ENCODE results near the gene C16orf90. TPM values are rescaled to one million over a fixed set of nuclear protein-coding genes. Genes with fewer than 3 reads are reported as not detected.

C16orf90 gene
- total RNA-seq, 1 experiment from 2014 or later: not detected

GRCh38 chr16:3494386-3494973, 809 bp downstream of the C16orf90 start:
- POLR2A ChIA-PET (ENCODE audit: unreplicated experiment): no interaction called here
- Histone ChIP-seq H3K36me3 (ENCODE audit: low read depth, low read length) (no peaks in the 10 kb centered on the region), H3K27ac (ENCODE audit: low read length) (no peak overlapping the region), H3K4me3 (ENCODE audit: low read length) (no peak overlapping the region), H3K4me1 (ENCODE audit: insufficient read depth, low read length) (no peaks in the 10 kb centered on the region), H4K20me1 (ENCODE audit: low read length) (no peaks in the 10 kb centered on the region), H3K79me2 (ENCODE audit: low read length) (no peaks in the 10 kb centered on the region), H3K4me2 (ENCODE audit: low read length) (no peak overlapping the region), H3K9me2 (replicated peaks; ENCODE audit: low read length) (no peaks in the 10 kb centered on the region), H3F3A (ENCODE audit: low read length, unreplicated experiment) (no peaks in the 10 kb centered on the region), H3K9me3 (ENCODE audit: low read length) (no peaks in the 10 kb centered on the region), H3K9ac (ENCODE audit: low read length) (no peak overlapping the region), H2AFZ (ENCODE audit: low read length) (no peak overlapping the region), H3K27me3 (ENCODE audit: low read length) (no peaks in the 10 kb centered on the region)
- CTCF ChIA-PET: no interaction called here
- TF ChIP-seq EZH2phosphoT487 (IDR thresholded peaks at IDR 0.05; ENCODE audit: borderline replicate concordance, low read length) (no peak), CTCF (conservative IDR thresholded peaks at IDR 0.05; ENCODE audit: low read depth, low read length) (no peak), EZH2 (IDR thresholded peaks at IDR 0.05; ENCODE audit: low read length, unreplicated experiment) (no peak)
- intact Hi-C loops (cut with micrococcal nuclease): no loop called here
- BruUV-seq (replicated peaks): no TSS peak
- no peak for DNase-seq
- ATAC-seq: no peak

DNA sequence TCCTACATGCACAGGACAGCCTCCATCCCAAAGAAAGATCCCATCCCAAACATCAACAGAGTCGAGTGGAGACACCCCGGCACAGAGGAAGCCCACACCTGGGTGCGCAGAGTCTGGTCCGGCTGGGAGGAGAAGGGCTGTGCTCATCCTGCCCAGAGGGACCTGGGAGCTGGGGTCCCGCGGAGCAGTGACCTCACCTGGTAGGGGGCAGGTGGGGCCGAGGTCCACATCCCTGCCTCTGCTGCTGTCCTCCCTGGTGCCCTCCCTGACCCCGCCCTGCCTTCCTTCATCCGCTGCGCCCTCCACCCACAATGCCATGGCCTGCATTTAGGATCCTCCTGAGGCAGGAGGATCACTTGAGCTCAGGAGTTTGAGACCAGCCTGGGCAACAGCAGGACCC, 2.9 kb downstream of the C16orf90 start:
- Histone ChIP-seq H4K20me1 (ENCODE audit: low read length) (no peaks in the 10 kb centered on the region), H3K27me3 (ENCODE audit: low read length) (no peaks in the 10 kb centered on the region), H3K27ac (ENCODE audit: low read length) (no peak overlapping the region), H3F3A (ENCODE audit: low read length, unreplicated experiment) (no peaks in the 10 kb centered on the region), H3K9ac (ENCODE audit: low read length) (no peak overlapping the region), H3K4me2 (ENCODE audit: low read length) (no peak overlapping the region), H3K79me2 (ENCODE audit: low read length) (no peaks in the 10 kb centered on the region), H3K4me3 (ENCODE audit: low read length) (no peak overlapping the region), H3K9me2 (replicated peaks; ENCODE audit: low read length) (no peaks in the 10 kb centered on the region), H3K36me3 (ENCODE audit: low read depth, low read length) (no peaks in the 10 kb centered on the region), H3K9me3 (ENCODE audit: low read length) (no peaks in the 10 kb centered on the region), H3K4me1 (ENCODE audit: insufficient read depth, low read length) (no peaks in the 10 kb centered on the region), H2AFZ (ENCODE audit: low read length) (no peak overlapping the region)
- no peak for DNase-seq
- TF ChIP-seq CTCF (conservative IDR thresholded peaks at IDR 0.05; ENCODE audit: low read depth, low read length): no peak
- no peak for TF ChIP-seq EZH2 (IDR thresholded peaks at IDR 0.05; ENCODE audit: low read length, unreplicated experiment)
- no peak for TF ChIP-seq EZH2phosphoT487 (IDR thresholded peaks at IDR 0.05; ENCODE audit: borderline replicate concordance, low read length)
- ChIA-PET POLR2A (ENCODE audit: unreplicated experiment) (no interaction called here), CTCF (no interaction called here)
- no peak for ATAC-seq
- BruUV-seq (replicated peaks): no TSS peak
- intact Hi-C loops (cut with micrococcal nuclease): no loop called here

GRCh38 chr16:3490911-3491629, 4.2 kb downstream of the C16orf90 start:
- Histone ChIP-seq H3K4me1 (ENCODE audit: insufficient read depth, low read length) (no peaks in the 10 kb centered on the region), H3K36me3 (ENCODE audit: low read depth, low read length) (no peaks in the 10 kb centered on the region), H4K20me1 (ENCODE audit: low read length) (no peaks in the 10 kb centered on the region), H2AFZ (ENCODE audit: low read length) (no peak overlapping the region), H3K9me2 (replicated peaks; ENCODE audit: low read length) (no peaks in the 10 kb centered on the region), H3F3A (ENCODE audit: low read length, unreplicated experiment) (no peaks in the 10 kb centered on the region), H3K79me2 (ENCODE audit: low read length) (no peaks in the 10 kb centered on the region), H3K4me2 (ENCODE audit: low read length) (no peak overlapping the region), H3K9ac (ENCODE audit: low read length) (no peak overlapping the region), H3K27ac (ENCODE audit: low read length) (no peak overlapping the region), H3K27me3 (ENCODE audit: low read length) (no peaks in the 10 kb centered on the region), H3K9me3 (ENCODE audit: low read length) (no peaks in the 10 kb centered on the region), H3K4me3 (ENCODE audit: low read length) (no peak overlapping the region)
- no peak for DNase-seq
- no TSS peak for BruUV-seq (replicated peaks)
- no peak for ATAC-seq
- POLR2A ChIA-PET (ENCODE audit: unreplicated experiment): no interaction called here
- TF ChIP-seq CTCF (conservative IDR thresholded peaks at IDR 0.05; ENCODE audit: low read depth, low read length): no peak
- no peak for TF ChIP-seq EZH2phosphoT487 (IDR thresholded peaks at IDR 0.05; ENCODE audit: borderline replicate concordance, low read length)
- TF ChIP-seq EZH2 (IDR thresholded peaks at IDR 0.05; ENCODE audit: low read length, unreplicated experiment): no peak
- CTCF ChIA-PET: no interaction called here
- intact Hi-C loops (cut with micrococcal nuclease): no loop called here

Data from PC-3 (cell line).